ENCODE measurements around the gene NUMB. TPM values are rescaled to one million over a fixed set of nuclear protein-coding genes. Genes with fewer than 3 reads are reported as not detected.

The NUMB gene
- total RNA-seq, 2 donors from 2014 or later = 43.8 to 45.2 TPM

DNA sequence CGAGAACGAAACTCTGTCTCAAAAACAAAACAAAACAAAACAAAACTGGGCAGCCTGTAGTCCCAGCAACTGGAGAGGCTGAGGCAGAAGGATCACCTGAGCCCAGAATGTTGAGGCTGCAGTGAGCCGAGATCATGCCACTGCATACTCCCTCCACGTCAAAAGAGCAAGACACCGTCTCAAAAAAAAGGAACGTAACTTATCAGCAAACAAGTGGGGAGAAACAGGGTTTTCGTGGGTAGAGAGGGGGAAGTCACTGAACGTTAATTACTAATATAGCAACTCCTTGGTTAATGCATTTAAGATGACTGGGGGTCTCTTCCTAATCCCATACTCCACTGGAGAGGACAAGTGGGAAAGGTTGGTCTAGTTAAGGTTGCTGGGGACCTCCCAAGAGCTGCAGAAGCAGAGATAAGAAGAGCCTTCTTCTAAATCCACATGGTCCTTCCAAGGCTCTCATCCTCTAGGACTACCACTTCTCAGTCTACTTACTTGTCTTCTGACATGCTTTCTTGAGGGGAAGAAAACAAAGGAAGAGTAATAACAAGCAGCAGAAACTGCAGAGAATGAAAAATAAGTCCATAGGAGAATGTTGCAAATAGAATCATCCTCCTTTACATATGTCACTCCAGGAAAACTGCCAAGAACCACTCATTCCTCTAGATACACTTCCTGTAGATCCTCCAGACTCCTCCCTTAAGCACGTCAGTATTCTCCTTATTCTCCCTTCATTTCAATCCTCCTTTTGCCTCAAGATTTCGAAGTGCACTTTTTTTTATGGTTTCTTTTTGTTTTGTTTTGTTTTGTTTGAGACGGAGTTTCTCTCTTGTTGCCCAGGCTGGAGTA is 5.8 kb downstream of the NUMB start:
- intact Hi-C loops (cut with DNase I) = no loop called here
- Histone ChIP-seq H3K36me3 (replicated peaks in 1 of 2; ENCODE audit: insufficient read depth in 1 of 2, low read depth in 2 of 2) (no peaks in the 10 kb centered on the region), H3K4me1 (peaks cover 35% of the 10 kb centered on the region), H3K27ac (no peak overlapping the region), H3K27me3 (no peaks in the 10 kb centered on the region), H3K9me3 (no peaks in the 10 kb centered on the region), H3K4me3 (no peak overlapping the region)
- 79 to 84% methylated on average over 11 of the region's 11 CpGs for WGBS, 2 donors
- no peak for ATAC-seq
- TF ChIP-seq, protein P1, sequence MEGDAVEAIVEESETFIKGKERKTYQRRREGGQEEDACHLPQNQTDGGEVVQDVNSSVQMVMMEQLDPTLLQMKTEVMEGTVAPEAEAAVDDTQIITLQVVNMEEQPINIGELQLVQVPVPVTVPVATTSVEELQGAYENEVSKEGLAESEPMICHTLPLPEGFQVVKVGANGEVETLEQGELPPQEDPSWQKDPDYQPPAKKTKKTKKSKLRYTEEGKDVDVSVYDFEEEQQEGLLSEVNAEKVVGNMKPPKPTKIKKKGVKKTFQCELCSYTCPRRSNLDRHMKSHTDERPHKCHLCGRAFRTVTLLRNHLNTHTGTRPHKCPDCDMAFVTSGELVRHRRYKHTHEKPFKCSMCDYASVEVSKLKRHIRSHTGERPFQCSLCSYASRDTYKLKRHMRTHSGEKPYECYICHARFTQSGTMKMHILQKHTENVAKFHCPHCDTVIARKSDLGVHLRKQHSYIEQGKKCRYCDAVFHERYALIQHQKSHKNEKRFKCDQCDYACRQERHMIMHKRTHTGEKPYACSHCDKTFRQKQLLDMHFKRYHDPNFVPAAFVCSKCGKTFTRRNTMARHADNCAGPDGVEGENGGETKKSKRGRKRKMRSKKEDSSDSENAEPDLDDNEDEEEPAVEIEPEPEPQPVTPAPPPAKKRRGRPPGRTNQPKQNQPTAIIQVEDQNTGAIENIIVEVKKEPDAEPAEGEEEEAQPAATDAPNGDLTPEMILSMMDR (IDR thresholded peaks at IDR 0.05) = no peak
- TF ChIP-seq POLR2A (IDR thresholded peaks at IDR 0.05) = no peak
- DNase-seq = no peak

DNA sequence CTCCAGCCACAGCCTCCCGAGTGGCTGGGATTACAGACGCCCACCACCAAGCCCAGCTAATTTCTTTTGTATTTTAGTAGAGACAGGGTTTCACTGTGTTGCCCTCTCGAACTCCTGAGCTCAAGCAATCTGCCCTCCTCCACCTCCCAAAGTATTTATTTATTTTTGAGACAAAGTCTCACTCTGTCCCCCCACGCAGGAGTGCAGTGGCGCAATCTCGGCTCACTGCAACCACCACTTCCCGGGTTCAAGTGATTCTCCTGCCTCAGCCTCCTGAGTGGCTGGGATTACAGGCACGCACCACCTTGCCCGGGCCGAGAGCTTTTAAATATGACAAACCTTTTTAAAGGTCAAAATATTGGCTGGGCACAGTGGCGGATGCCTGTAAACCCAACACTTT is 14.6 kb downstream of the NUMB start:
- ATAC-seq (no peak), DNase-seq (no peak)
- intact Hi-C loops (cut with DNase I) = no loop called here
- Histone ChIP-seq H3K27ac (no peak overlapping the region), H3K27me3 (no peaks in the 10 kb centered on the region), H3K9me3 (no peaks in the 10 kb centered on the region), H3K36me3 (replicated peaks in 1 of 2; ENCODE audit: insufficient read depth in 1 of 2, low read depth in 2 of 2) (no peaks in the 10 kb centered on the region), H3K4me3 (no peak overlapping the region), H3K4me1 (peaks cover 8% of the 10 kb centered on the region)
- 91 to 92% methylated on average over 11 of the region's 11 CpGs for WGBS, 2 donors
- TF ChIP-seq, protein P1 (IDR thresholded peaks at IDR 0.05) = no peak
- no peak for TF ChIP-seq POLR2A (IDR thresholded peaks at IDR 0.05)

DNA sequence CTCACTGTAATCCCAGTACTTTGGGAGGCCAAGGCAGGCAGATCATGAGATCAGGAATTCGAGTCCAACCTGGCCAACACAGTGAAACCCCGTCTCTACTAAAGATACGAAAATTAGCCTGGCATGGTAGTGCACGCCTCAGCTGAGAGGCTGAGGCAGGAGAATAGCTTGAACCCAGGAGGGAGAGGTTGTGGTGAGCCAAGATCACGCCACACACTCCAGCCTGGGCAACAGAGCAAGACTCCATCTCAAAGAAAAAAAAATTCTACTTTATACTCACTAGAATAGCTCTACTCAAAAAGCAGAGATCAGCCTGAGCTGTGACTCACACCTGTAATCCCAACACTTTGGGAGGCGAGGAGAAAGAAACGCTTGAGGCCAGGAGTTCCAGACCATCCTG is 17.1 kb downstream of the NUMB start:
- H3K9me3 ChIP-seq = no peaks in the 10 kb centered on the region
- peaks cover 8% of the 10 kb centered on the region for H3K4me1 ChIP-seq
- 90 to 95% methylated on average over 7 of the region's 7 CpGs for WGBS, 2 donors
- intact Hi-C loops (cut with DNase I) = no loop called here
- TF ChIP-seq, protein P1 (IDR thresholded peaks at IDR 0.05) = no peak
- TF ChIP-seq POLR2A (IDR thresholded peaks at IDR 0.05) = no peak
- ATAC-seq (no peak), DNase-seq (no peak)
- no peak overlapping the region for H3K27ac ChIP-seq
- H3K27me3 ChIP-seq = no peaks in the 10 kb centered on the region
- no peaks in the 10 kb centered on the region for H3K36me3 ChIP-seq (replicated peaks in 1 of 2; ENCODE audit: insufficient read depth in 1 of 2, low read depth in 2 of 2)
- H3K4me3 ChIP-seq = no peak overlapping the region

DNA sequence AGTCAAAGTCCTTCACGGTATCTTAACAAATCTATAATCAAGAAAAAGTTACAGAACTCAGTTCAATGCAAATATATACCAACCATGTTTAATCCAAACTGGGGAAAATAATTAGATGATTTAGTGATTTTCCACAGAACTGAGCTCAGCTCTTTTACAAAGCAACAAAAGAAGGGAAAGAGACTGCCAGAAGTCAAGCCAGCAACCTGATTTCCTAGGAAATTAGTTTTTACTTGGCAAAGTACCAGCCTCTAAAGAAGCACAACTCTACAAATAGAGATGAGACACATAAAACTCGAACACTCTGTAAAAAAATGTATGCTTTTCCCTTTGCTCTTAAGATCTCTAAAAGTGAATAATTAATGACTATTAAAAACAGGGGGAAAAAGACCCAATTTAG is 19.4 kb downstream of the NUMB start:
- H3K27ac ChIP-seq = no peak overlapping the region
- H3K4me1 ChIP-seq = peaks cover 14% of the 10 kb centered on the region
- WGBS, 2 donors = 27 to 32% methylated on average over 2 of the region's 2 CpGs
- DNase-seq (no peak), ATAC-seq (no peak)
- no peak overlapping the region for H3K4me3 ChIP-seq
- H3K9me3 ChIP-seq = no peaks in the 10 kb centered on the region
- TF ChIP-seq, protein P1 (IDR thresholded peaks at IDR 0.05) = no peak
- intact Hi-C loops (cut with DNase I) = no loop called here
- H3K36me3 ChIP-seq (replicated peaks in 1 of 2; ENCODE audit: insufficient read depth in 1 of 2, low read depth in 2 of 2) = no peaks in the 10 kb centered on the region
- H3K27me3 ChIP-seq = no peaks in the 10 kb centered on the region

DNA sequence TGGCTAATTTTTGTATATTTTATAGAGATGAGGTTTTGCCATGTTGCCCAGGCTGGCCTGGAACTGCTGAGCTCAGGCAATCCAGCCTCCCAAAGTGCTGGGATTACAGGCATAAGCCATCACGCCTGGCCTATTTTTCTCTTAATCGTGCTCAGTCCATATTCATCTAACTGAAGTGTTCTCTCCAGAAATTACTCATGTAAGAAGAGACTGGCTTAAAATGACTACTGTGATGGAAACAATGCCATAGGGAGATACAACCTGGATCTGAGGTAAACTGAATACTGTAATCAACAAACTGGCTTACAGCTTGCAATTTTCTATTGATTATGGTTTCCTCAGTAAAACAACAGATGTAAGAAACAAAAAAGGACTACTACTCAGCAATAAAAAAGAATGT is 21.1 kb downstream of the NUMB start:
- no peak overlapping the region for H3K4me3 ChIP-seq
- TF ChIP-seq, protein P1 (IDR thresholded peaks at IDR 0.05) = no peak
- TF ChIP-seq POLR2A (IDR thresholded peaks at IDR 0.05) = no peak
- WGBS, 2 donors = 95 to 97% methylated on average over 2 of the region's 2 CpGs
- H3K36me3 ChIP-seq (replicated peaks in 1 of 2; ENCODE audit: insufficient read depth in 1 of 2, low read depth in 2 of 2) = no peaks in the 10 kb centered on the region
- intact Hi-C loops (cut with DNase I) = no loop called here
- H3K27ac ChIP-seq = no peak overlapping the region
- no peaks in the 10 kb centered on the region for H3K9me3 ChIP-seq
- peaks cover 26% of the 10 kb centered on the region for H3K4me1 ChIP-seq
- no peak for DNase-seq
- H3K27me3 ChIP-seq = no peaks in the 10 kb centered on the region
- no peak for ATAC-seq
